Stomach smooth muscle (tissue), 2 donors: ENCODE measurements around the gene ARPP21.

Experiments used
- H3K27ac ChIP-seq: one replicate; pipeline ENCODE4 v1.7.0; 2013; ENCODE audit warnings: mild to moderate bottlenecking, low read length, inconsistent platforms
- H3K27me3 ChIP-seq, 2 donors: one replicate each; pipeline ENCODE4 v1.7.0; 2013; ENCODE audit warnings: low read length in 2 of 2; ENCODE audit not compliant: insufficient read depth in 2 of 2, control insufficient read depth in 1 of 2
- H3K36me3 ChIP-seq, 2 donors: one replicate each; pipeline ENCODE4 v1.7.0; 2013; ENCODE audit warnings: low read length in 2 of 2; ENCODE audit not compliant: control insufficient read depth in 2 of 2, insufficient read depth in 2 of 2
- H3K4me1 ChIP-seq: one replicate; pipeline ENCODE4 v1.7.0; 2013; ENCODE audit warnings: low read length; ENCODE audit not compliant: control insufficient read depth, insufficient read depth
- H3K4me3 ChIP-seq, 2 donors: one replicate each; pipeline ENCODE4 v1.7.0; 2013; ENCODE audit warnings: low read length in 2 of 2
- H3K9ac ChIP-seq, 2 donors: one replicate each; pipeline ENCODE4 v1.7.0; 2013; ENCODE audit warnings: low read length in 2 of 2, mild to moderate bottlenecking in 1 of 2
- H3K9me3 ChIP-seq, 2 donors: one replicate each; pipeline ENCODE4 v1.7.0; 2013; ENCODE audit warnings: low read length in 2 of 2; ENCODE audit not compliant: control insufficient read depth in 2 of 2
- donor health status: healthy.
- donor health status: Pancreatic carcinoma.

Gene ARPP21

DNA sequence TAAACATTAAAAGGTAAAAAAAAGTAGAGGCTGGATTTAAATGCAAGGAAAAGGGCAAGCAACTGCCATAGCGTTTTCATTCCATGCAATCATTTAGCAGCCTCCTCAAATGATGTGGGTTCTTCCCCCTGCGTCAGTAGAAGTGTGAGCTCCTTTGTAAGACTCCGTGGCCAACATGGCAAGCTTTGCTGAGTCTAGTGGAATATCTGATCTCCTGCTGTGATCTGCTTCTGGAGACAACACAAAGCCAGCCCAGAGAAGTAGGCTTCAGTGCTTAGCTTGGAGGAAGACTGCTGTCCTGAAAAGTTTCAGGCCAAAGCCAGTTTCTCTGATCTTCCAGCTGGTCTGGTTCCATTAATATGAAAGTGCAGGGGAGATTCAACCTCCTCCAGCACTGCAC is 70.4 kb downstream of the ARPP21 start:
- Histone ChIP-seq H3K4me1 (no peaks in the 10 kb centered on the region), H3K27ac (no peak overlapping the region), H3K4me3 (no peak overlapping the region), H3K9ac (no peak overlapping the region), H3K27me3 (no peaks in the 10 kb centered on the region), H3K9me3 (no peaks in the 10 kb centered on the region), H3K36me3 (no peaks in the 10 kb centered on the region)

DNA sequence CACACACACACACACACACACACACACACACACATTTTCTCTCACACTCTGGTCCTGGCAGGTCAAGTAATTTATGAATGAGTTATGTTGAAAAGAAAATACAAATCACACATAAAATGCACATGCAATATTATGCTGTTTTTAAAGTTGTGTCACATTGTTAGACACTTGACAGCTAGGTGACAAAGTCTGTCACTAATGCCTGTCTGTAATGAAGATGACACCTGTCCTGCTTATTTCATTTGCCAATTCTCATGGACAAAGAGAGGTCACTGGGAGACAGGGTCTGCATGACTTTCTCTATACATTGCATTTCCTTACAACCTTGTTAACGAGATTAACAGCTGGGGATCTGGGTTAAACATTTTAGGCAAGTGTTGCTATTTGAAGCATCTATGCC is 71.2 kb downstream of the ARPP21 start:
- Histone ChIP-seq H3K27ac (no peak overlapping the region), H3K4me1 (no peaks in the 10 kb centered on the region), H3K9me3 (no peaks in the 10 kb centered on the region), H3K36me3 (no peaks in the 10 kb centered on the region), H3K4me3 (no peak overlapping the region), H3K9ac (no peak overlapping the region), H3K27me3 (no peaks in the 10 kb centered on the region)

DNA sequence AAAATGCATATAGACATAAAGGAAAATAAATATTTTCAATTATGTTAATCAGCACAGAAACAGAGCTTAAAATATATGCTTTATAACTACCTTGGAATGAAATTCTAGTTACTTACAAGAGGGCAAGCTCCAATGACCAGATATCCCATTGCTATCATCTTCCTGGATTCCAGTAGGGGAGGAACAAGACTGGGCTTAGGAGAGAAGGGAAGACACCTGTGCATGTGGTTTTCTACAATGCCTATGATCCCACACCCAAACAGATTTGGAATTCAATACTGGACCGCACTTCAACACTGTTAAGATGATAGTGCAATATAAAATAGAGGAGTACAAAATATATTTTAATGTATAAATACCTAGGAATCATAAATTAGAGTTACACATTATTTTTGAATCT is 79.6 kb downstream of the ARPP21 start:
- Histone ChIP-seq H3K9me3 (no peaks in the 10 kb centered on the region), H3K9ac (no peak overlapping the region), H3K4me1 (no peaks in the 10 kb centered on the region), H3K27me3 (no peaks in the 10 kb centered on the region), H3K27ac (no peak overlapping the region), H3K4me3 (no peak overlapping the region), H3K36me3 (no peaks in the 10 kb centered on the region)

GRCh38 chr3:35721628-35722027 is 82.3 kb downstream of the ARPP21 start:
- H3K9me3 ChIP-seq = no peaks in the 10 kb centered on the region
- no peak overlapping the region for H3K9ac ChIP-seq
- no peaks in the 10 kb centered on the region for H3K36me3 ChIP-seq
- no peaks in the 10 kb centered on the region for H3K4me1 ChIP-seq
- no peaks in the 10 kb centered on the region for H3K27me3 ChIP-seq
- H3K4me3 ChIP-seq = no peak overlapping the region
- H3K27ac ChIP-seq = no peak overlapping the region

DNA sequence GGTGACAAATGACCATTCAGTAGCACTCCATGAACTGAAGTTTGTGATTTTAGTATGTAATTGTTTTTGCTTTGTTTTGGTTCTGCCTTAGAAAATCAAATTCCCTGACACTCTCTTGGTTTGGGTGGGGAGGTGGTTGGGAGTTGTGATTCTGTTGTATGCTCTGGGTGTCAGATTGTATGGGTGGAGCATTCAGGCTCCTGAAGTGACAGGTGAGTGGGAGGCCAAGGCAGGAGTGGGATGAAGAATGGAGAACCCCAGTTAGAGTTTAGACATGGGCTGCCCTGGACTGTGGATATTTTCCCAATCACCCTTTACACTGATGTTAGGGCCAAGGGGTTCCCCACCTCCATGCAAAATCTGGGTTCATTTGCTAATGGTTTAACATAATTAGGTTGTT is 83.6 kb downstream of the ARPP21 start:
- H3K9me3 ChIP-seq = no peaks in the 10 kb centered on the region
- H3K36me3 ChIP-seq = no peaks in the 10 kb centered on the region
- no peak overlapping the region for H3K4me3 ChIP-seq

DNA sequence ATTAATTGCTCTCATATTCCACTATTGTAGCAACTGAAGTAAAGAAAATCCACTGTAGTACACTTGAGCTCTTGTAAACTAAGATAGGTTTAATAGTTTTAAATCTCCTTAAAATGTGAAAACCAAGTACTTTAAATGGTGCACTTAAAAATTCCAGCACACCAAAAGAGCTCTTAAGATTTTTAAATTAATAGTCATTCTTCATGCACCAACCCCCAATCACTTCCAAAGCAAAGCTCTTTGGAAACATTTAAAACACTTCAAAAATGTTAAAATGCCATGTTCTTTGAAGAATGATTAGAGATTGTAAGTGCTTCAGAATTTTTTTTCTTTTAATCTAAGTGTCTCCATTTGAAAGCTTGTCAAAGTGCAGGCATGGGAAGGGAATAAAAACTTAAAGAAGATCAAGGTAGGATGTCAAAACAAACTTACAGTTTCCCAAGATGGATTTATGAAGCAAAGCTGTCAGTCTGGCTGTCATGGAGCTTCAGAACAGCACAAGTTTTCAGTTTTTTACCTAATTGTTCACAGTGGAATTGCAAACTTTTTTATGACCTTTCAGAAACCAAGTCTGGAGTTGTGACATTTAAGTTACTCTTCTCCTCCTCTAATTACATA is 84.3 kb downstream of the ARPP21 start:
- Histone ChIP-seq H3K4me3 (no peak overlapping the region), H3K27ac (no peak overlapping the region)

More for the DNA sequence above, 83.6 kb downstream of the ARPP21 start:
- no peak overlapping the region for H3K9ac ChIP-seq
- H3K27ac ChIP-seq = no peak overlapping the region
- no peaks in the 10 kb centered on the region for H3K4me1 ChIP-seq
- H3K27me3 ChIP-seq = no peaks in the 10 kb centered on the region

DNA sequence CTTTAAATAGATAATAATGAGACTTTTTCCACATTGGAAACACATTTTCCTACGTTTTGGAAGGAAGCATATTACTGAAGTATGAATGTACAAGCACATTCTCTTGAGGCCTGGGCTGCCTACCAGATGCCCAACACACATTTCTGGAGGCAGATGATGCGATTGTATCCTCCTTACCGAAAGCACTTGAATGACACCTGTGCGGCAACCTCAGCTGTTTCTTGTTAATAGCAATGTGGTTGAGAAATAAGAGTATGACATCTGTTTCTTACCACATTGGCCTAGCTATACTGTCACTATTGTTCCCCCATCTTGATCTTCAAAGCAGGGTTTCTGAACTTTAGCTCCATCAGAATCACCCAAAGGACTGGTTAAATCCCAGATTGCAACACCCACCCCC is 84.8 kb downstream of the ARPP21 start:
- Histone ChIP-seq H3K4me1 (no peaks in the 10 kb centered on the region), H3K27me3 (no peaks in the 10 kb centered on the region), H3K27ac (no peak overlapping the region), H3K9me3 (no peaks in the 10 kb centered on the region), H3K4me3 (no peak overlapping the region), H3K9ac (no peak overlapping the region), H3K36me3 (no peaks in the 10 kb centered on the region)

More for the DNA sequence above, 84.3 kb downstream of the ARPP21 start:
- Histone ChIP-seq H3K4me1 (no peaks in the 10 kb centered on the region), H3K9me3 (no peaks in the 10 kb centered on the region), H3K9ac (no peak overlapping the region), H3K27me3 (no peaks in the 10 kb centered on the region), H3K36me3 (no peaks in the 10 kb centered on the region)

DNA sequence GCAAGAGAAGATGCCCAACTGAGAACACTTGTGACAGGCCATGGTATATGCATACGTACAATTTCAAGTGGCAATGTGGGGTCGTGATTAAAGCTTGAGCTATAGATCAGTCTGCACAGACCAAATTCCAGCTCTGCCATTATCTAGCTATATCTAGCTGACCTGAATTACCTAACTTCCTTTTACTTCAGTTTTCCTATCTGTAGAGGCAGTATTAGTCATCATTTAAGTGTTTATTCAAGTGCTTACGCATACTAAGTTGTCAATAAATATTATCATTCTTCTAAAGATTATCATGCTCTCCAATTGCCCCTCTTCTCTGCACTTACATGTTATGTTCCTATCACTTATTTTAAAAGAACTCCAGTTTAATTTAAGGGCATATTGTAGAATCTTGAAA is 87.9 kb downstream of the ARPP21 start:
- Histone ChIP-seq H3K9ac (no peak overlapping the region), H3K36me3 (no peaks in the 10 kb centered on the region), H3K27ac (no peak overlapping the region), H3K9me3 (no peaks in the 10 kb centered on the region), H3K4me1 (no peaks in the 10 kb centered on the region), H3K4me3 (no peak overlapping the region), H3K27me3 (no peaks in the 10 kb centered on the region)

GRCh38 chr3:35733341-35733740 is 94.0 kb downstream of the ARPP21 start:
- Histone ChIP-seq H3K27ac (no peak overlapping the region), H3K9ac (no peak overlapping the region), H3K4me1 (no peaks in the 10 kb centered on the region), H3K36me3 (no peaks in the 10 kb centered on the region), H3K9me3 (no peaks in the 10 kb centered on the region), H3K4me3 (no peak overlapping the region), H3K27me3 (no peaks in the 10 kb centered on the region)

DNA sequence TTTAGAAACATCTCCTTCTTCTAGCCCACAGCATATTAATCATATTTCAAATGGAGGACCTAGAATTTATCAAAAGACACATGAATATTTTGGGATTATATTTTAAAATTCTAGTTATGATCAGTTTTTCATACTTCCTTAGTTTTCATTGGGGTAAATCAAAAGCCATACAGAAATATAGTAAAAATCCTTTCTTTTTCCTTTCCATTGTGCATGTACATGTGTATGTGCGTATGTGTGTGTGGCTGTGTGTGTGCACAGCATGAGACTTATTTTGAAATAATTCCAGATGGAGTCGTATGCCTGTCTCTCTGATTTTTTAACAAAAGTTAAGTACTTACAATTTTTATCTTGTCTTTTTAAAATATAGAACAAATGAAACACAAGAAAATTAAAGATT is 94.5 kb downstream of the ARPP21 start:
- no peaks in the 10 kb centered on the region for H3K36me3 ChIP-seq
- H3K9me3 ChIP-seq = no peaks in the 10 kb centered on the region
- no peak overlapping the region for H3K9ac ChIP-seq
- H3K4me1 ChIP-seq = no peaks in the 10 kb centered on the region
- H3K27me3 ChIP-seq = no peaks in the 10 kb centered on the region
- no peak overlapping the region for H3K27ac ChIP-seq
- no peak overlapping the region for H3K4me3 ChIP-seq

- Histone ChIP-seq H3K27ac (no peak overlapping the region), H3K36me3 (no peaks in the 10 kb centered on the region), H3K4me3 (no peak overlapping the region), H3K27me3 (peaks cover 0 to 2% of the 10 kb centered on the region in 2 donors), H3K4me1 (no peaks in the 10 kb centered on the region), H3K9me3 (no peaks in the 10 kb centered on the region), H3K9ac (no peak overlapping the region)
Observed at GRCh38 chr3:35737080-35737479, 97.8 kb downstream of the ARPP21 start.
